ENCODE measurements around the gene CBLN1.
"Not testable (repeated sequence)": the region's sequence is repeated elsewhere in the genome, so short reads cannot be mapped to it uniquely, and the experiment has no call there.

Gene CBLN1

GRCh38 chr16:49277766-49278566, 3.7 kb downstream of the CBLN1 start:
- DNase-seq (ENCODE audit: low spot score): no peak

GRCh38 chr16:49277386-49277742, 4.3 kb downstream of the CBLN1 start:
- no peak for DNase-seq (ENCODE audit: low spot score)

- DNase-seq (ENCODE audit: low spot score): no peak
Observed at GRCh38 chr16:49276646-49277385, 4.8 kb downstream of the CBLN1 start.

GRCh38 chr16:49275870-49276269, 5.8 kb downstream of the CBLN1 start:
- no peak for DNase-seq (ENCODE audit: low spot score)

- DNase-seq (ENCODE audit: low spot score): no peak
Observed at GRCh38 chr16:49275050-49275730, 6.4 kb downstream of the CBLN1 start.

GRCh38 chr16:49274591-49274990, 7.0 kb downstream of the CBLN1 start:
- DNase-seq (ENCODE audit: low spot score): no peak

- no peak for DNase-seq (ENCODE audit: low spot score)
Observed at GRCh38 chr16:49273771-49274170, 7.9 kb downstream of the CBLN1 start.

GRCh38 chr16:49271363-49271762, 10.3 kb downstream of the CBLN1 start:
- DNase-seq (ENCODE audit: low spot score): no peak

- DNase-seq (ENCODE audit: low spot score): no peak
Observed at GRCh38 chr16:49269201-49269600, 12.4 kb downstream of the CBLN1 start.

GRCh38 chr16:49268667-49269066, 13.0 kb downstream of the CBLN1 start:
- DNase-seq (ENCODE audit: low spot score): no peak

GRCh38 chr16:49262501-49262900, 19.1 kb downstream of the CBLN1 start:
- DNase-seq (ENCODE audit: low spot score): no peak

- no peak for DNase-seq (ENCODE audit: low spot score)
Observed at GRCh38 chr16:49261930-49262329, 19.7 kb downstream of the CBLN1 start.

GRCh38 chr16:49260956-49261530, 20.6 kb downstream of the CBLN1 start:
- no peak for DNase-seq (ENCODE audit: low spot score)

GRCh38 chr16:49260253-49260652, 21.4 kb downstream of the CBLN1 start:
- DNase-seq (ENCODE audit: low spot score): no peak

- no peak for DNase-seq (ENCODE audit: low spot score)
Observed at GRCh38 chr16:49259330-49259729, 22.3 kb downstream of the CBLN1 start.

- DNase-seq (ENCODE audit: low spot score): no peak
Observed at GRCh38 chr16:49250689-49251088, 30.9 kb downstream of the CBLN1 start.

GRCh38 chr16:49248227-49248626, 33.4 kb downstream of the CBLN1 start:
- no peak for DNase-seq (ENCODE audit: low spot score)

- no peak for DNase-seq (ENCODE audit: low spot score)
Observed at GRCh38 chr16:49236216-49236615, 45.4 kb downstream of the CBLN1 start.

- not testable (repeated sequence) for DNase-seq (ENCODE audit: low spot score)
Observed at GRCh38 chr16:49228335-49228734, 53.3 kb downstream of the CBLN1 start.
